Body of pancreas (tissue), 4 donors: ENCODE results near the gene CCNYL1. TPM values are rescaled to one million over a fixed set of nuclear protein-coding genes. Genes with fewer than 3 reads are reported as not detected.
A peak's percentile ranks its signal among the peaks of the same experiment; 100 is the strongest.

ENCODE experiments used
- ATAC-seq: fragments of 150-250 bp; one replicate; pipeline ENCODE4 v1.9.1; 2016
- DNase-seq, 4 donors: peaks; one replicate each; pipeline ENCODE4 v3.0.0-alpha.2; 2019
- H3K27ac ChIP-seq, 4 donors: fragments of 200-600 bp; sonication (generic); 1 replicate in 3 of 4; 2 replicates in 1 of 4; pipeline versions ENCODE4 v1.5.1 to v1.6.1; 2016 to 2019; ENCODE audit warnings: mild to moderate bottlenecking in 1 of 4, mixed read lengths in 1 of 4, moderate library complexity in 1 of 4
- H3K27me3 ChIP-seq, 2 donors: fragments of 200-600 bp; sonication (generic); one replicate each; pipeline ENCODE4 v1.6.0; 2016; ENCODE audit warnings: mild to moderate bottlenecking in 1 of 2
- H3K36me3 ChIP-seq, 2 donors: fragments of 200-600 bp; sonication (generic); replicated peaks in 1 of 2; 2 replicates each; pipeline ENCODE4 v1.5.1; 2016; ENCODE audit warnings: low read depth in 2 of 2; ENCODE audit not compliant: insufficient read depth in 1 of 2
- H3K4me1 ChIP-seq: fragments of 200-600 bp; sonication (generic); one replicate; pipeline ENCODE4 v1.6.0; 2016
- H3K4me3 ChIP-seq, 2 donors: fragments of 200-600 bp; sonication (generic); 1 replicate in 1 of 2; 2 replicates in 1 of 2; pipeline ENCODE4 v1.5.1; 2016 to 2019
- H3K9me3 ChIP-seq, 3 donors: fragments of 200-600 bp; sonication (generic); 1 replicate in 2 of 3; 2 replicates in 1 of 3; pipeline ENCODE4 v1.5.1; 2016
- CTCF ChIP-seq, 7 experiments: fragments of 450-650 bp in 4 of 7; fragments of 200-600 bp in 3 of 7; sonication (generic) in 3 of 7; IDR thresholded peaks; one replicate each; pipeline ENCODE4 v1.5.1; 2016 to 2019; ENCODE audit warnings: antibody characterized with exemption in 7 of 7
- POLR2A ChIP-seq, 3 donors: fragments of 450-650 bp; IDR thresholded peaks; one replicate each; pipeline ENCODE4 v1.6.1; 2016; ENCODE audit warnings: antibody characterized with exemption in 3 of 3, mild to moderate bottlenecking in 2 of 3
- WGBS, 2 donors: methylation state at CpG; one replicate each; pipeline ENCODE4 v1.1.5; 2017; 5-methylcytosine and 5-hydroxymethylcytosine counted together
- intact Hi-C: fragments of 100-400 bp; cut with DNase I; formaldehyde crosslinking; loops from one replicate; pipeline ENCODE4 v1.15.1; 2023
- total RNA-seq, 2 donors: library from RNA; depleted of rRNA; stranded (reverse); fragments of >200 nt; gene quantifications; one replicate each; pipeline ENCODE4 v1.1.0, GENCODE V29; 2016

Gene CCNYL1
- total RNA-seq, 2 donors from 2014 or later = 14.5 to 14.8 TPM

- Histone ChIP-seq H3K36me3 (no peaks in the 10 kb centered on the region), H3K4me1 (peaks cover 8% of the 10 kb centered on the region), H3K4me3 (no peak overlapping the region), H3K27me3 (no peaks in the 10 kb centered on the region), H3K27ac (no peak overlapping the region), H3K9me3 (no peaks in the 10 kb centered on the region)
- DNase-seq (no peak), ATAC-seq (no peak)
- intact Hi-C loops = loop anchor here (10.0 kb wide), 1 partner anchor 72 kb away; no protein-coding TSS in a partner anchor
- 47 to 61% methylated on average over 4 of the region's 4 CpGs for WGBS, 2 donors
- TF ChIP-seq CTCF (IDR thresholded peaks at IDR 0.05) = no peak
- TF ChIP-seq POLR2A (IDR thresholded peaks at IDR 0.05) = no peak
These were observed 4.2 kb upstream of the CCNYL1 start for GRCh38 chr2:207706936-207707860.

- WGBS, 2 donors = 0% methylated on average over 29 to 67 of the region's 67 CpGs
- H3K27ac ChIP-seq = peak overlapping the region; percentile 80 to 93 (median 90)
- H3K36me3 ChIP-seq = no peaks in the 10 kb centered on the region
- H3K27me3 ChIP-seq = no peaks in the 10 kb centered on the region
- peaks cover 21% of the 10 kb centered on the region for H3K4me1 ChIP-seq
- DNase-seq (peak; percentile 54 to 65 (median 58)), ATAC-seq (peak; percentile 23)
- TF ChIP-seq CTCF (IDR thresholded peaks at IDR 0.05) (no peak), POLR2A (IDR thresholded peaks at IDR 0.05) (no peak)
- intact Hi-C loops = no loop called here
- no peaks in the 10 kb centered on the region for H3K9me3 ChIP-seq
- H3K4me3 ChIP-seq = peak overlapping the region; percentile 50 to 69
These were observed 500 bp downstream of the CCNYL1 start for GRCh38 chr2:207711750-207712530.

- no peak for ATAC-seq
- intact Hi-C loops = no loop called here
- Histone ChIP-seq H3K9me3 (no peaks in the 10 kb centered on the region), H3K27me3 (no peaks in the 10 kb centered on the region), H3K27ac (no peak overlapping the region), H3K36me3 (no peaks in the 10 kb centered on the region), H3K4me3 (no peak overlapping the region), H3K4me1 (peaks cover 14% of the 10 kb centered on the region)
- DNase-seq = no peak
- WGBS, 2 donors = 90 to 95% methylated on average over 5 of the region's 5 CpGs
- TF ChIP-seq POLR2A (IDR thresholded peaks at IDR 0.05) (no peak), CTCF (IDR thresholded peaks at IDR 0.05) (no peak)
These were observed 4.6 kb downstream of the CCNYL1 start for GRCh38 chr2:207716056-207716455.

- H3K9me3 ChIP-seq = no peaks in the 10 kb centered on the region
- ATAC-seq = no peak
- 50 to 67% methylated on average over 3 of the region's 3 CpGs for WGBS, 2 donors
These were observed 7.1 kb downstream of the CCNYL1 start for GRCh38 chr2:207718521-207718920.

More at GRCh38 chr2:207718521-207718920, 7.1 kb downstream of the CCNYL1 start:
- no peak for DNase-seq
- H3K27ac ChIP-seq = no peak overlapping the region
- TF ChIP-seq POLR2A (IDR thresholded peaks at IDR 0.05) = no peak
- TF ChIP-seq CTCF (IDR thresholded peaks at IDR 0.05) = no peak
- peaks cover 21% of the 10 kb centered on the region for H3K4me1 ChIP-seq
- H3K36me3 ChIP-seq = no peaks in the 10 kb centered on the region
- H3K27me3 ChIP-seq = no peaks in the 10 kb centered on the region
- H3K4me3 ChIP-seq = no peak overlapping the region
- intact Hi-C loops = no loop called here
